Keratinocyte (primary cell): ENCODE data around the gene DENND11. TPM values are rescaled to one million over a fixed set of nuclear protein-coding genes. Genes with fewer than 3 reads are reported as not detected.

ENCODE experiments used
- DNase-seq: peaks from one replicate; pipeline ENCODE4 v3.0.0-alpha.2; 2011; ENCODE audit warnings: low read depth, missing footprints, low spot score
- FAIRE-seq: peaks from 2 replicates; lab custom pipeline; 2011; peaks lifted over from hg19 to GRCh38; lab: Jason Lieb, UNC
- H2AFZ ChIP-seq: 2 replicates; pipeline ENCODE4 v1.6.0; 2012; ENCODE audit warnings: low read length, control low read depth, inconsistent platforms; ENCODE audit not compliant: control insufficient read depth
- H3K27ac ChIP-seq: 2 replicates; pipeline ENCODE4 v1.5.1; 2011; ENCODE audit warnings: low read length; ENCODE audit not compliant: control insufficient read depth, insufficient read depth
- H3K27me3 ChIP-seq: 3 replicates; pipeline ENCODE4 v1.6.0; 2011; ENCODE audit warnings: low read length; ENCODE audit not compliant: control insufficient read depth, insufficient read depth; ENCODE audit errors: extremely low read depth
- H3K36me3 ChIP-seq, 2 experiments: 2 replicates in 1 of 2; 3 replicates in 1 of 2; pipeline ENCODE4 v1.5.1; 2011; ENCODE audit warnings: low read length in 2 of 2, mild to moderate bottlenecking in 1 of 2; ENCODE audit not compliant: control insufficient read depth in 2 of 2, insufficient read depth in 2 of 2; ENCODE audit errors: extremely low read depth in 1 of 2
- H3K4me1 ChIP-seq: 3 replicates; pipeline ENCODE4 v1.5.1; 2011; ENCODE audit warnings: low read length; ENCODE audit not compliant: control insufficient read depth, insufficient read depth; ENCODE audit errors: extremely low read depth
- H3K4me2 ChIP-seq: 3 replicates; pipeline ENCODE4 v1.6.0; 2011; ENCODE audit warnings: low read depth, low read length; ENCODE audit not compliant: control insufficient read depth, insufficient read depth; ENCODE audit errors: extremely low read depth
- H3K4me3 ChIP-seq, 3 experiments: fragments of 200-600 bp in 1 of 3; sonication (generic) in 1 of 3; 2 replicates in 2 of 3; 3 replicates in 1 of 3; pipeline ENCODE4 v1.5.1; 2011 to 2016; ENCODE audit warnings: low read length in 3 of 3, mild to moderate bottlenecking in 3 of 3, control low read depth in 2 of 3, inconsistent platforms in 1 of 3, low read depth in 1 of 3, mixed read lengths in 1 of 3, mixed run types in 1 of 3, moderate library complexity in 1 of 3; ENCODE audit not compliant: control insufficient read depth in 2 of 3, insufficient read depth in 2 of 3; ENCODE audit errors: extremely low read depth in 1 of 3
- H3K79me2 ChIP-seq: 2 replicates; pipeline ENCODE4 v1.6.0; 2012; ENCODE audit warnings: low read length; ENCODE audit not compliant: control insufficient read depth, insufficient read depth
- H3K9ac ChIP-seq: 3 replicates; pipeline ENCODE4 v1.6.0; 2011; ENCODE audit warnings: low read length; ENCODE audit not compliant: control insufficient read depth, insufficient read depth; ENCODE audit errors: extremely low read depth
- H3K9me1 ChIP-seq: 3 replicates; pipeline ENCODE4 v1.6.0; 2011; ENCODE audit warnings: low read length; ENCODE audit not compliant: control insufficient read depth, insufficient read depth; ENCODE audit errors: extremely low read depth
- H3K9me3 ChIP-seq: 2 replicates; pipeline ENCODE4 v1.5.1; 2012; ENCODE audit warnings: low read depth, low read length; ENCODE audit not compliant: control insufficient read depth
- H4K20me1 ChIP-seq: 3 replicates; pipeline ENCODE4 v1.6.0; 2011; ENCODE audit warnings: low read length; ENCODE audit not compliant: control insufficient read depth, insufficient read depth; ENCODE audit errors: extremely low read depth
- CTCF ChIP-seq, 3 experiments: IDR thresholded peaks in 1 of 3; conservative IDR thresholded peaks in 1 of 3; optimal IDR thresholded peaks in 1 of 3; 2 replicates in 2 of 3; 3 replicates in 1 of 3; pipeline versions ENCODE3 to v1.5.1; 2011; ENCODE audit warnings: low read length in 3 of 3, mild to moderate bottlenecking in 3 of 3, moderate library complexity in 2 of 3, control low read depth in 1 of 3, inconsistent platforms in 1 of 3; ENCODE audit not compliant: insufficient read depth in 2 of 3; ENCODE audit errors: extremely low read depth in 1 of 3
- EZH2 ChIP-seq: IDR thresholded peaks from one replicate; pipeline ENCODE4 v1.6.1; 2012; ENCODE audit warnings: inconsistent platforms, mild to moderate bottlenecking, low read length, moderate library complexity
- dilution Hi-C: fragments of 300-500 bp; cut with MboI; formaldehyde crosslinking; loops from one replicate; pipeline ENCODE4 v1.7.0; 2020; ENCODE audit warnings: low sequenced_read_pairs; ENCODE audit not compliant: extremely low pct_ligation_motif_present
- polyA plus RNA-seq, 5 experiments: library from polyadenylated mRNA; depleted of rRNA in 3 of 5; stranded (reverse) in 3 of 5; stranded (forward) in 1 of 5; unstranded in 1 of 5; fragments of >200 nt; gene quantifications; 1 replicate in 1 of 5; 2 replicates in 3 of 5; 3 replicates in 1 of 5; pipeline versions ENCODE4 v1.2.1 to v1.2.3, GENCODE V29; 2011 to 2012; ENCODE audit warnings: missing spikeins in 2 of 5, low read depth in 1 of 5, low replicate concordance in 1 of 5

Gene DENND11
- polyA plus RNA-seq, 1 donor (not counting 4 experiments of a cell fraction or from before 2014, with no cell fraction given) = 5.4 TPM

- no peak for FAIRE-seq
- dilution Hi-C loops = no loop called here
- H3K79me2 ChIP-seq = no peaks in the 10 kb centered on the region
These were observed 36.5 kb downstream of the DENND11 start for GRCh38 chr7:141665208-141666035.

GRCh38 chr7:141664450-141664849 is 37.5 kb downstream of the DENND11 start:
- no peak overlapping the region for H3K9ac ChIP-seq
- no peaks in the 10 kb centered on the region for H4K20me1 ChIP-seq
- no peak overlapping the region for H3K4me3 ChIP-seq
- FAIRE-seq (no peak), DNase-seq (no peak)
- H3K4me1 ChIP-seq = peaks cover 4% of the 10 kb centered on the region
- H3K27ac ChIP-seq = no peak overlapping the region
- H3K9me1 ChIP-seq = no peaks in the 10 kb centered on the region
- peaks cover 0 to 9% of the 10 kb centered on the region in 2 experiments for H3K36me3 ChIP-seq
- H2AFZ ChIP-seq = no peak overlapping the region
- H3K9me3 ChIP-seq = no peaks in the 10 kb centered on the region
- H3K27me3 ChIP-seq = no peaks in the 10 kb centered on the region
- no peaks in the 10 kb centered on the region for H3K79me2 ChIP-seq
- TF ChIP-seq CTCF (optimal IDR thresholded peaks at IDR 0.05 in 1 of 3, IDR thresholded peaks at IDR 0.05 in 1 of 3, conservative IDR thresholded peaks at IDR 0.05 in 1 of 3; ENCODE audit: extremely low read depth in 1 of 3, insufficient read depth in 2 of 3, low read length in 3 of 3) = no peak
- TF ChIP-seq EZH2 = no peak
- dilution Hi-C loops = no loop called here
- no peak overlapping the region for H3K4me2 ChIP-seq

More at GRCh38 chr7:141665208-141666035, 36.5 kb downstream of the DENND11 start:
- Histone ChIP-seq H3K36me3 (peaks cover 0 to 2% of the 10 kb centered on the region in 2 experiments), H3K27me3 (no peaks in the 10 kb centered on the region), H3K9me3 (no peaks in the 10 kb centered on the region), H3K4me2 (no peak overlapping the region), H3K9me1 (no peaks in the 10 kb centered on the region), H3K9ac (no peak overlapping the region), H3K4me1 (peaks cover 4% of the 10 kb centered on the region), H2AFZ (no peak overlapping the region), H4K20me1 (no peaks in the 10 kb centered on the region), H3K4me3 (no peak overlapping the region), H3K27ac (no peak overlapping the region)
- DNase-seq = no peak
- TF ChIP-seq CTCF (optimal IDR thresholded peaks at IDR 0.05 in 1 of 3, IDR thresholded peaks at IDR 0.05 in 1 of 3, conservative IDR thresholded peaks at IDR 0.05 in 1 of 3; ENCODE audit: extremely low read depth in 1 of 3, insufficient read depth in 2 of 3, low read length in 3 of 3) = no peak
- no peak for TF ChIP-seq EZH2
